Esophagus muscularis mucosa (tissue), 4 donors: ENCODE results near the gene EIF4G3. TPM values are rescaled to one million over a fixed set of nuclear protein-coding genes. Genes with fewer than 3 reads are reported as not detected.

Source experiments
- DNase-seq: peaks from one replicate; pipeline ENCODE4 v3.0.0-alpha.2; 2017; ENCODE audit errors: extremely low spot score
- H3K27ac ChIP-seq, 4 donors: fragments of 200-600 bp; sonication (generic); replicated peaks in 1 of 4; 1 replicate in 3 of 4; 2 replicates in 1 of 4; pipeline ENCODE4 v1.5.1; 2016 to 2019; ENCODE audit warnings: mild to moderate bottlenecking in 1 of 4
- H3K27me3 ChIP-seq, 4 donors: fragments of 200-600 bp; sonication (generic); one replicate each; pipeline versions ENCODE4 v1.5.1 to v1.6.0; 2016 to 2019
- H3K36me3 ChIP-seq, 4 donors: fragments of 200-600 bp; sonication (generic); one replicate each; pipeline ENCODE4 v1.5.1; 2016 to 2019
- H3K4me1 ChIP-seq, 4 donors: fragments of 200-600 bp; sonication (generic); one replicate each; pipeline ENCODE4 v1.5.1; 2016 to 2019
- H3K4me3 ChIP-seq, 4 donors: fragments of 200-600 bp; sonication (generic); 1 replicate in 2 of 4; 2 replicates in 2 of 4; pipeline ENCODE4 v1.5.1; 2016 to 2019; ENCODE audit warnings: mild to moderate bottlenecking in 4 of 4, moderate library complexity in 1 of 4
- H3K9me3 ChIP-seq, 4 donors: fragments of 200-600 bp; sonication (generic); 1 replicate in 3 of 4; 2 replicates in 1 of 4; pipeline ENCODE4 v1.5.1; 2016 to 2019
- CTCF ChIP-seq, 3 experiments: fragments of 200-600 bp in 2 of 3; fragments of 450-650 bp in 1 of 3; sonication (generic) in 2 of 3; IDR thresholded peaks; one replicate each; pipeline ENCODE4 v1.5.1; 2017 to 2019; ENCODE audit warnings: antibody characterized with exemption in 3 of 3, mild to moderate bottlenecking in 2 of 3, moderate library complexity in 1 of 3
- EP300 ChIP-seq: sonication (generic); formaldehyde crosslinking; IDR thresholded peaks from one replicate; pipeline ENCODE4 v1.6.1; 2017; ENCODE audit warnings: antibody characterized with exemption
- POLR2A ChIP-seq: fragments of 450-650 bp; IDR thresholded peaks from one replicate; pipeline ENCODE4 v1.6.1; 2017; ENCODE audit warnings: antibody characterized with exemption, moderate library complexity, mild to moderate bottlenecking, low read depth
- POLR2AphosphoS5 ChIP-seq, 2 donors: sonication (generic); formaldehyde crosslinking; IDR thresholded peaks; one replicate each; pipeline ENCODE4 v1.6.1; 2017; ENCODE audit warnings: antibody characterized with exemption in 2 of 2
- WGBS: methylation state at CpG from one replicate; pipeline ENCODE4 v1.1.5; 2018; 5-methylcytosine and 5-hydroxymethylcytosine counted together
- intact Hi-C: fragments of 100-400 bp; cut with DNase I; formaldehyde crosslinking; loops from one replicate; pipeline ENCODE4 v1.15.1; 2023
- total RNA-seq, 4 donors: library from RNA; depleted of rRNA; stranded (reverse); fragments of >200 nt; gene quantifications; one replicate each; pipeline versions ENCODE4 v1.1.0 to v1.2.1, GENCODE V29; 2016

Gene EIF4G3
- total RNA-seq, 4 donors from 2014 or later = 43.7 to 64.0 (median 62.2) TPM

DNA sequence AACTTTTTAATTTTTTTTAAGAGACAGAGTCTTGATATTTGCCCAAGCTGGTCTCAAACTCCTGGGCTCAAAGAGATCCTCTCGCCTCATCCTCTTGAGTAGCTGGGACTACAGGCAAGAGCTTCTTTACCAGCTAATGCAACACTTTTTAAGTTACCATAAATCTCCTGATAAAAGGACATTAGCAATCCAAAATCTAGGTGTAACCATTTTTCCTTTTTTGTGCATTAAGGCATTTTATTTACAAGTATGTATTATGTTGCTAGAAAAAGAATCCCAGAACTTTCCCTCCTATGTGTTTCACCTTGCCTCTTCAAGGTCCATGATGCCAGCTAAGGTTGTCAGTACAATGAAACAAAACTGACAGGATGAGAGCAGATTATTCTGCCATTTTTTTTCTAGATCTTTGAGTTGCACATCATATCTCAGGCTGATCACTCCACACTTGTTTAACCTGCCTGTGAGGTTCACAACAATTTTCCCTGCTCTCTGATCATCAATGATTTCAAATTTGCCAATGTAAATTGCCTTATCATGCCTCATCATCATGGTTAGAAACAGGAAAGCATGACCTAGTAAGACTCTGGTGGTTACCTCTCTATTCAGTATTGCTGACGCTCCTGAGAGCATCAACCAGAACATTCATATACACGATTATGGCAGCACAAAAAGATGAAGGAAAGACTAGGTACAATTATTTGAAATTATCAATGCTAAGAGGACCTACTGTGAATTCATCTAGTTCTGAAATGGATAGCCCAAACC lies 173.2 kb downstream of the EIF4G3 start:
- no peak overlapping the region for H3K4me3 ChIP-seq
- TF ChIP-seq EP300 (no peak), POLR2A (no peak), CTCF (IDR thresholded peaks at IDR 0.05) (no peak), POLR2AphosphoS5 (IDR thresholded peaks at IDR 0.05) (no peak)
- no peak for DNase-seq
- H3K27me3 ChIP-seq = no peaks in the 10 kb centered on the region
- H3K9me3 ChIP-seq = no peaks in the 10 kb centered on the region
- H3K36me3 ChIP-seq = peaks cover 0 to 3% (median 0%) of the 10 kb centered on the region in 4 donors
- H3K4me1 ChIP-seq = peaks cover 4 to 30% (median 22%) of the 10 kb centered on the region in 4 donors
- 92% methylated on average over 3 of the region's 3 CpGs for WGBS
- intact Hi-C loops = no loop called here
- no peak overlapping the region for H3K27ac ChIP-seq

DNA sequence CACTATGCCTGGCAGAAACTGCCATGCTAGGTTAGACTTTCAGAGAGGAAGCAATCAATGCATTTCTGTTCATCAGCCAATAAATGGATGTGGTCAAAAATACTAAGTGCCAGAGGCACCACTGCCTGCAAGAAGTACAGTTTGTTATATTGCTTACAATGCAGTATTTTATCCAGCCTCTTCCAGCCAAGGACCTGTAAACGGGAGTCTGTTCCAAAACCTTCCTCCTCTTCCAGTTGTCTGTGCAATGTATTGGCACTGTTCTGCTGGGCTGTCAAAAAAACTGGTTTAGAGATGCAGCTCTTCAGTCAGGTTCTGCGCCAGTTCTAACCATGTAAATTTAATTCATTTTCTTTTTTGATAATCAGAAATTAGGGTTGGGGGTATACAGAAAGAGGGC lies 175.7 kb downstream of the EIF4G3 start:
- H3K9me3 ChIP-seq = no peaks in the 10 kb centered on the region
- H3K27me3 ChIP-seq = no peaks in the 10 kb centered on the region
- H3K27ac ChIP-seq = no peak overlapping the region
- TF ChIP-seq CTCF (IDR thresholded peaks at IDR 0.05) = no peak
- no peak for TF ChIP-seq EP300
- 57% methylated on average over 2 of the region's 2 CpGs for WGBS
- no peak for DNase-seq
- no peak overlapping the region for H3K4me3 ChIP-seq
- H3K4me1 ChIP-seq = peaks cover 4 to 29% (median 22%) of the 10 kb centered on the region in 4 donors
- intact Hi-C loops = no loop called here
- peaks cover 0 to 3% (median 0%) of the 10 kb centered on the region in 4 donors for H3K36me3 ChIP-seq

DNA sequence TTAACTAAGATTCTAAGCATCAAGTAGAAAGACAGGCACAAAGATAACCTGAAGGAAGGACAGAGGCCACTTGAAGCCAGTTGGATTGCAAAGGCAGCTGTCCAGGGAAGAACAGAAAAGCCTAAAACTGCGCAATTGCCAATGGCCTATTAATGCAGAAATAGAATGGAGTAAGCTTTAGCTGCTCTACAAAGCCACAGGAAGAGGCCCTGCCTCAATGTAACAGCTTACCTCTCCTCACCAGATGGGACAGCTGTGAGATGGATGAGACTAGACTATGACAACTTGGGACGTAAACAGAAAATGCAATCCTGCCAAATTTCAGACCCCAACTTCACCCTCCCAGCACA lies 176.5 kb downstream of the EIF4G3 start:
- Histone ChIP-seq H3K4me3 (no peak overlapping the region), H3K4me1 (peaks cover under 1 to 21% (median 16%) of the 10 kb centered on the region in 4 donors), H3K9me3 (no peaks in the 10 kb centered on the region), H3K27ac (no peak overlapping the region), H3K27me3 (no peaks in the 10 kb centered on the region), H3K36me3 (peaks cover 0 to 3% (median 0%) of the 10 kb centered on the region in 4 donors)
- no peak for DNase-seq
- intact Hi-C loops = no loop called here
- no peak for TF ChIP-seq EP300
- no peak for TF ChIP-seq POLR2A
- no peak for TF ChIP-seq CTCF (IDR thresholded peaks at IDR 0.05)
- no peak for TF ChIP-seq POLR2AphosphoS5 (IDR thresholded peaks at IDR 0.05)
- 89% methylated on average over 2 of the region's 2 CpGs for WGBS

GRCh38 chr1:20999525-21000244 lies 177.0 kb downstream of the EIF4G3 start:
- intact Hi-C loops = no loop called here
- no peak overlapping the region for H3K27ac ChIP-seq
- WGBS = 86% methylated on average over 4 of the region's 4 CpGs
- TF ChIP-seq EP300 (no peak), POLR2A (no peak), CTCF (IDR thresholded peaks at IDR 0.05) (no peak), POLR2AphosphoS5 (IDR thresholded peaks at IDR 0.05) (no peak)
- H3K4me1 ChIP-seq = peaks cover 0 to 16% (median 11%) of the 10 kb centered on the region in 4 donors
- DNase-seq = no peak
- no peaks in the 10 kb centered on the region for H3K27me3 ChIP-seq
- H3K36me3 ChIP-seq = peaks cover 0 to 3% (median 0%) of the 10 kb centered on the region in 4 donors
- H3K9me3 ChIP-seq = no peaks in the 10 kb centered on the region
- no peak overlapping the region for H3K4me3 ChIP-seq
